A673 (cell line): Measurements from ENCODE around the gene RAVER2. TPM values are rescaled to one million over a fixed set of nuclear protein-coding genes. Genes with fewer than 3 reads are reported as not detected.
A peak's percentile ranks its signal among the peaks of the same experiment; 100 is the strongest.

Experiments used
- BruUV-seq: library from RNA; stranded (reverse); fragments of 400-500 nt; replicated peaks from 2 replicates; lab custom pipeline; 2021; lab: Mats Ljungman, UMichigan
- CTCF ChIA-PET: fragments of 300-600 bp; sonication (Branson Sonifier 250); formaldehyde crosslinking; loops from one replicate; lab custom pipeline; 2022; ENCODE audit warnings: antibody characterized with exemption; lab: Charles Lee
- POLR2A ChIA-PET: fragments of 300-600 bp; sonication (Branson Sonifier 250); formaldehyde crosslinking; loops from one replicate; lab custom pipeline; 2022; ENCODE audit warnings: antibody characterized with exemption; ENCODE audit not compliant: low non-redundant PET; lab: Charles Lee
- DNase-seq: peaks from one replicate; pipeline ENCODE4 v3.0.0-alpha.2; 2015; ENCODE audit warnings: low spot score
- H3K27ac ChIP-seq: fragments of 200-600 bp; sonication (generic); 2 replicates; pipeline ENCODE4 v1.5.1; 2016; ENCODE audit warnings: mixed run types, low read depth, mild to moderate bottlenecking, mixed read lengths, antibody characterized with exemption, low read length; ENCODE audit not compliant: poor library complexity, severe bottlenecking
- H3K27me3 ChIP-seq: fragments of 200-600 bp; sonication (generic); replicated peaks from 2 replicates; pipeline ENCODE4 v1.6.1; 2017; ENCODE audit warnings: mixed run types, low read depth, mild to moderate bottlenecking, mixed read lengths, antibody characterized with exemption, low read length; ENCODE audit not compliant: insufficient read depth, poor library complexity
- H3K36me3 ChIP-seq: fragments of 200-600 bp; sonication (generic); 2 replicates; pipeline ENCODE4 v1.6.1; 2016; ENCODE audit warnings: mixed run types, mild to moderate bottlenecking, mixed read lengths, antibody characterized with exemption, low read length; ENCODE audit not compliant: insufficient read depth, poor library complexity, severe bottlenecking
- H3K4me1 ChIP-seq: fragments of 200-600 bp; sonication (generic); 2 replicates; pipeline ENCODE4 v1.6.1; 2017; ENCODE audit warnings: mixed run types, mild to moderate bottlenecking, mixed read lengths, antibody characterized with exemption, low read length; ENCODE audit not compliant: insufficient read depth, poor library complexity, severe bottlenecking
- H3K4me3 ChIP-seq: fragments of 200-600 bp; sonication (generic); 2 replicates; pipeline ENCODE4 v1.5.1; 2016; ENCODE audit warnings: low read depth, mixed run types, mild to moderate bottlenecking, mixed read lengths, low read length; ENCODE audit not compliant: poor library complexity, severe bottlenecking
- H3K9me3 ChIP-seq: fragments of 200-600 bp; sonication (generic); 2 replicates; pipeline ENCODE4 v1.6.1; 2016; ENCODE audit warnings: mixed run types, low read depth, mild to moderate bottlenecking, mixed read lengths, antibody characterized with exemption, low read length; ENCODE audit not compliant: poor library complexity, severe bottlenecking
- CTCF ChIP-seq: fragments of 300-800, 200-600 bp; sonication (generic); conservative IDR thresholded peaks from 2 replicates; pipeline ENCODE4 v1.5.1; 2017; ENCODE audit warnings: low read depth, mild to moderate bottlenecking, antibody characterized with exemption, low read length, moderate library complexity, mixed read lengths
- EZH2 ChIP-seq: fragments of 200-600 bp; sonication (generic); IDR thresholded peaks from 2 replicates; pipeline ENCODE4 v1.6.1; 2017; ENCODE audit warnings: borderline replicate concordance, low read depth, mild to moderate bottlenecking, mixed read lengths, antibody characterized with exemption, low read length; ENCODE audit not compliant: poor library complexity, severe bottlenecking
- intact Hi-C: fragments of 100-400 bp; cut with micrococcal nuclease; formaldehyde crosslinking; loops from one replicate; pipeline ENCODE4 v1.10.0; 2022; ENCODE audit not compliant: unreplicated experiment
- total RNA-seq: library from RNA; stranded (reverse); gene quantifications from 2 replicates; pipeline ENCODE4 v1.2.3, GENCODE V29; 2021

The RAVER2 gene
- total RNA-seq, 1 experiment from 2014 or later, result 34.1 TPM

- Histone ChIP-seq H3K27ac (no peak overlapping the region), H3K4me3 (no peak overlapping the region), H3K9me3 (no peaks in the 10 kb centered on the region), H3K36me3 (peaks cover 100% of the 10 kb centered on the region), H3K4me1 (no peaks in the 10 kb centered on the region), H3K27me3 (no peaks in the 10 kb centered on the region)
- CTCF ChIA-PET, result no interaction called here
- POLR2A ChIA-PET, result no interaction called here
- no TSS peak for BruUV-seq
- intact Hi-C loops, result no loop called here
- no peak for TF ChIP-seq EZH2
- TF ChIP-seq CTCF, result no peak
- DNase-seq, result no peak
These were observed 103.3 kb downstream of the RAVER2 start for GRCh38 chr1:64848136-64848535.

- H3K4me1 ChIP-seq, result no peaks in the 10 kb centered on the region
- H3K36me3 ChIP-seq, result peaks cover 100% of the 10 kb centered on the region
- no peak for TF ChIP-seq CTCF
- TF ChIP-seq EZH2, result no peak
- H3K4me3 ChIP-seq, result no peak overlapping the region
- intact Hi-C loops, result no loop called here
- POLR2A ChIA-PET, result no interaction called here
- no peaks in the 10 kb centered on the region for H3K27me3 ChIP-seq
- no peak overlapping the region for H3K27ac ChIP-seq
- CTCF ChIA-PET, result no interaction called here
- H3K9me3 ChIP-seq, result no peaks in the 10 kb centered on the region
- DNase-seq, result no peak
- BruUV-seq, result TSS peak; percentile 8
These were observed 103.9 kb downstream of the RAVER2 start for GRCh38 chr1:64848803-64849202.

GRCh38 chr1:64849942-64850341 is 105.1 kb downstream of the RAVER2 start:
- no TSS peak for BruUV-seq
- TF ChIP-seq CTCF (no peak), EZH2 (no peak)
- POLR2A ChIA-PET, result interaction anchor here (0.6 kb wide), 1 partner anchor 83 kb away, joined by 3 read pairs; no protein-coding TSS in a partner anchor
- intact Hi-C loops, result no loop called here
- Histone ChIP-seq H3K9me3 (no peaks in the 10 kb centered on the region), H3K36me3 (peaks cover 100% of the 10 kb centered on the region), H3K27me3 (no peaks in the 10 kb centered on the region), H3K4me1 (no peaks in the 10 kb centered on the region), H3K27ac (peak overlapping the region; percentile 4), H3K4me3 (no peak overlapping the region)
- CTCF ChIA-PET, result no interaction called here
- DNase-seq, result no peak
